ENCODE results near the gene RNU6-1. TPM values are rescaled to one million over a fixed set of nuclear protein-coding genes. Genes with fewer than 3 reads are reported as not detected.

Gene RNU6-1
- not detected for total RNA-seq

DNA sequence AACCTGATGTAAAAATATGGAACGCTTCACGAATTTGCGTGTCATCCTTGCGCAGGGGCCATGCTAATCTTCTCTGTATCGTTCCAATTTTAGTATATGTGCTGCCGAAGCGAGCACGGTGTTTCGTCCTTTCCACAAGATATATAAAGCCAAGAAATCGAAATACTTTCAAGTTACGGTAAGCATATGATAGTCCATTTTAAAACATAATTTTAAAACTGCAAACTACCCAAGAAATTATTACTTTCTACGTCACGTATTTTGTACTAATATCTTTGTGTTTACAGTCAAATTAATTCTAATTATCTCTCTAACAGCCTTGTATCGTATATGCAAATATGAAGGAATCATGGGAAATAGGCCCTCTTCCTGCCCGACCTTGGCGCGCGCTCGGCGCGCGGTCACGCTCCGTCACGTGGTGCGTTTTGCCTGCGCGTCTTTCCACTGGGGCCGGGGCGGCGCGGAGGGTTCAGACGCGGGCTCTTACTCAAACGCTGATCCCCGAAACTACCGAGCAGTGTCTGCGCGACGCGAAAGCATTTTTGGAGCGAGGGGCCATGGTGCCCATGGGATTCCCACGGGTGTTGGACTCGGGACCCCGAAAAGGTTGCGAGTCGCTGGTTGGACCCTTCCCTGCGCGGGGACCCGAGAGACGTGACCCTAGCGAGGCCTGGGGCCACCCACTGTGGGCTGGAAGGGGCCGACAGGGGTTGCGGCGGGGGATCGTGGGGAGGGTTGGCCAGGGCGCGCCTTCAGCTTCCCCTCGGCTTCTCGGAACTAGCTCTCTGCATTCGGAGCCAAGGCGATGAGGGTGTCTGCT, at the start of gene RNU6-1:
Gene RNU6-1, minus strand, starts transcription at position 117 of the 820 bp plus-strand sequence.
- 0% methylated on average over 56 to 60 of the region's 62 CpGs for WGBS, 2 donors
- TF ChIP-seq, protein P1, sequence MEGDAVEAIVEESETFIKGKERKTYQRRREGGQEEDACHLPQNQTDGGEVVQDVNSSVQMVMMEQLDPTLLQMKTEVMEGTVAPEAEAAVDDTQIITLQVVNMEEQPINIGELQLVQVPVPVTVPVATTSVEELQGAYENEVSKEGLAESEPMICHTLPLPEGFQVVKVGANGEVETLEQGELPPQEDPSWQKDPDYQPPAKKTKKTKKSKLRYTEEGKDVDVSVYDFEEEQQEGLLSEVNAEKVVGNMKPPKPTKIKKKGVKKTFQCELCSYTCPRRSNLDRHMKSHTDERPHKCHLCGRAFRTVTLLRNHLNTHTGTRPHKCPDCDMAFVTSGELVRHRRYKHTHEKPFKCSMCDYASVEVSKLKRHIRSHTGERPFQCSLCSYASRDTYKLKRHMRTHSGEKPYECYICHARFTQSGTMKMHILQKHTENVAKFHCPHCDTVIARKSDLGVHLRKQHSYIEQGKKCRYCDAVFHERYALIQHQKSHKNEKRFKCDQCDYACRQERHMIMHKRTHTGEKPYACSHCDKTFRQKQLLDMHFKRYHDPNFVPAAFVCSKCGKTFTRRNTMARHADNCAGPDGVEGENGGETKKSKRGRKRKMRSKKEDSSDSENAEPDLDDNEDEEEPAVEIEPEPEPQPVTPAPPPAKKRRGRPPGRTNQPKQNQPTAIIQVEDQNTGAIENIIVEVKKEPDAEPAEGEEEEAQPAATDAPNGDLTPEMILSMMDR (IDR thresholded peaks at IDR 0.05) = no peak
- TF ChIP-seq POLR2A (IDR thresholded peaks at IDR 0.05) = peak in 1 of 2 donors; percentile 61
- intact Hi-C loops (cut with DNase I; ENCODE audit: low total_unique reads) = no loop called here

DNA sequence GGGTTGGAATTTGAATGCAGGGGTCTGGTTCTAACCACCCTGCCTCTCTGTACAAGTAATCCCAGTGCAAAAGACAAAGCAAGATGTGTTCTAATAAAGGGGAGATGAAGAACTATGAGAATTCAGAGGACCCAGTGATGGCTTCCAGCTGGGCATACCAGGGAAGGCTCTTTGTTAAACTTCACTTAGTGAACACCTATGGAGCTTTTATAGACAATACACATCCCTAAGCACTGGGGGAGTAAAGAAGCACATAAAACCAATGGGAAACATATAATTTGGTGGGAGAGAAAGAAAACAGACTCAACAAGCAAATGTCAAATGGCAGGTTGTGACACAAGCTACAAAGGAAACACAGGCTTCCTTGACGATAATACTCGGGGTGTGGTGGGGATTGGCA, 47.9 kb upstream of the RNU6-1 start:
- no peak for TF ChIP-seq POLR2A (IDR thresholded peaks at IDR 0.05)
- 59 to 66% methylated on average over 2 of the region's 2 CpGs for WGBS, 2 donors
- DNase-seq (ENCODE audit: low spot score in 2 of 2) = no peak
- no peak overlapping the region for H3K4me3 ChIP-seq (ENCODE audit: low read depth, poor library complexity, severe bottlenecking)
- intact Hi-C loops (cut with DNase I; ENCODE audit: low total_unique reads) = no loop called here

More for the DNA sequence above, at the start of gene RNU6-1:
- H3K4me3 ChIP-seq (ENCODE audit: low read depth, poor library complexity, severe bottlenecking) = peak within 1 kb of the TSS; percentile 85
- peak; percentile 93 to 99 for DNase-seq (ENCODE audit: low spot score in 2 of 2)

- TF ChIP-seq, protein P1 (IDR thresholded peaks at IDR 0.05) = no peak
- TF ChIP-seq POLR2A (IDR thresholded peaks at IDR 0.05) = no peak
- no peak for DNase-seq (ENCODE audit: low spot score in 2 of 2)
- no peak overlapping the region for H3K4me3 ChIP-seq (ENCODE audit: low read depth, poor library complexity, severe bottlenecking)
- intact Hi-C loops (cut with DNase I; ENCODE audit: low total_unique reads) = no loop called here
Measured at GRCh38 chr15:67885861-67886260, 46.0 kb upstream of the RNU6-1 start.

- no peak for DNase-seq (ENCODE audit: low spot score in 2 of 2)
- no peak for TF ChIP-seq POLR2A (IDR thresholded peaks at IDR 0.05)
- TF ChIP-seq, protein P1 (IDR thresholded peaks at IDR 0.05) = no peak
- H3K4me3 ChIP-seq (ENCODE audit: low read depth, poor library complexity, severe bottlenecking) = peak overlapping the region; percentile 8
- 64 to 65% methylated on average over 7 of the region's 7 CpGs for WGBS, 2 donors
- intact Hi-C loops (cut with DNase I; ENCODE audit: low total_unique reads) = no loop called here
Measured at GRCh38 chr15:67885175-67885523, 45.3 kb upstream of the RNU6-1 start.

DNA sequence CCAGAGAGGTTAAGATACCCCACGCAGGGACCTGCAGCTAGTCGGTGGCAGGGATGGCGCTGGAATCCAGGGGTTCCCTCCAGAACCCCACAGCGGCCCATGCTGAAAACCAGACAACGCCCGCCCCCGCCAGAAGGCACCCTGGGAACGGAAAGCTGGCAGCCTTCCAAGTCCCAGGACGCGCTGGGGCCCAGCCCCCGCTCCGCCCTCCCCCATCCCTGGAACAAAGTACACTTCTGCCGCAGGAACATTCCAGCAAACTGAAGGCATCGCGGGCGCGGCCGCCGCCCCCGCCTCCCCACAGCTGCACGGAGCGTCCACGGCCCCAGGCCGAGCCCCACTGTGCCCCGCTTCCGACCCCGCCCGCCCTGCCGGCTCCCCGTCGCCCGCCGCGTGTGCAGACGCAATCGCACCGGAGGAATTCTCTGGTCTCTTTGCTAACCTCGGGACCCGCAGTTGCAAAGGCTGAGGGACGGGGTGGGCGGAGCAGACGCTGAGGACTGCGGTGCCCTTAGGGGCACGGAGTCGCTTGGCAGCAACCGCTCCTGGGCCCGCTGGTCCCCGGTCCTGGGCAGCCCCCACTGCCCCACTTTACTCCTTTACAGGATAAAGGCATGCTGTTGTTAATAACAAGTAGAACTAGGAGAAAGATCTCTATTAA, 44.8 kb upstream of the RNU6-1 start:
- H3K4me3 ChIP-seq (ENCODE audit: low read depth, poor library complexity, severe bottlenecking) = peak overlapping the region; percentile 8
- no peak for TF ChIP-seq POLR2A (IDR thresholded peaks at IDR 0.05)
- TF ChIP-seq, protein P1 (IDR thresholded peaks at IDR 0.05) = no peak
- peak; percentile 49 to 94 for DNase-seq (ENCODE audit: low spot score in 2 of 2)
- 2 to 3% methylated on average over 20 to 28 of the region's 48 CpGs for WGBS, 2 donors
- intact Hi-C loops (cut with DNase I; ENCODE audit: low total_unique reads) = no loop called here

DNA sequence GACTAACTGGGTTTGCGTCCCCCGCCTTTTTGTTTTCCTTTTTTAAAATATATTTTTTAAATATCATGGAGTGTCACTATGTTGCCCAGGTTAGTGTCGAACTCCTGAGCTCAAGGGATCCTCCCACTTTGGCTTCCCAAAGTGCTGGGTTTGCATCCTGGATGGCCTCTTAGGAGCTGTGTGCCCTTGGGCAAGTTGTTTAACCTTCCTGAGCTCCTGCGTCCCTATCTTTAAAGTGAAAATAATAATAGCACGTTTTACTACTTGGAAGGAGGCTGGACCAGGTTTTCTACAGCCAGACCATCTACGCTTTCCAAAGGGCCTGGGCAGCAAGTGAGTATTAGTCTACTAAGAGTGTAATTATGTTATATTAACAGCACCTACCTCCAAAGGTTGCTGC, 44.2 kb upstream of the RNU6-1 start:
- peak in 1 of 2 donors; percentile 40 for DNase-seq (ENCODE audit: low spot score in 2 of 2)
- intact Hi-C loops (cut with DNase I; ENCODE audit: low total_unique reads) = no loop called here
- TF ChIP-seq POLR2A (IDR thresholded peaks at IDR 0.05) = no peak
- TF ChIP-seq, protein P1 (IDR thresholded peaks at IDR 0.05) = no peak
- 66 to 69% methylated on average over 6 of the region's 6 CpGs for WGBS, 2 donors
- H3K4me3 ChIP-seq (ENCODE audit: low read depth, poor library complexity, severe bottlenecking) = no peak overlapping the region
